ENCODE measurements around the gene ZC3H7A.

ZC3H7A gene

GRCh38 chr16:11779074-11779473 lies 18.0 kb downstream of the ZC3H7A start:
- peaks cover 34% of the 10 kb centered on the region for H3K4me1 Mint-ChIP-seq (ENCODE audit: low read depth)
- H3K4me3 Mint-ChIP-seq, result no peak overlapping the region
- no peak overlapping the region for H3K27ac Mint-ChIP-seq

DNA sequence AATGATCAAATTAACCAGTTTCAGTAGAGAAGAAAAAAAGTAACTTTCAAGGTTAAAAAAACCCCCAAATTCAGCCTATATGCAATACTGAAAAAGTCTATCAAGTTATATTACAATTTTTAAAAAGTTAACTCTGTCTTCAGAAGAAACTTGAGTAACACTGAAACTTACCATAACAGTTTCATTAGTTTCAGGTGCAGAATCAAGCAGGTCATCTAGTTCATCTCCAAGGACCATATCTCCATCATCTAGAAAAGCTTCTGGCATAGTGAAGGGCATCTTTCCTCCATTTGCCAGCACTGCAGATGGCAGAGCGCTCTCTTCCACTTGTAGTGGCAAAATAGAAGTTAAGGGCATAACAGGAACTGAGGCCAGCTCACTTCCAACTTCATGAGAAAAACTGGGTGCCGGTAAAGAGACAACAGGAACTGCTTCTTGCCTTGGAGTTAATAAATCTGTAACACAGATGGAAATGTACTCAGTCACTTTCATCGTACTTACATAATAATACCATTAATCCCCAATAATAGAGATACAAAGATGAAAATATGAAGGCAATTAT lies 22.9 kb downstream of the ZC3H7A start:
- H3K4me3 Mint-ChIP-seq, result no peak overlapping the region
- peaks cover 14% of the 10 kb centered on the region for H3K4me1 Mint-ChIP-seq (ENCODE audit: low read depth)
- no peak for DNase-seq (ENCODE audit: low spot score)
- peaks cover 49% of the 10 kb centered on the region for H3K36me3 Mint-ChIP-seq (ENCODE audit: low read depth)
- H3K27ac Mint-ChIP-seq, result no peak overlapping the region
- no peaks in the 10 kb centered on the region for H3K27me3 Mint-ChIP-seq (ENCODE audit: low read depth)
- no peaks in the 10 kb centered on the region for H3K9me3 Mint-ChIP-seq

More at GRCh38 chr16:11779074-11779473, 18.0 kb downstream of the ZC3H7A start:
- no peaks in the 10 kb centered on the region for H3K9me3 Mint-ChIP-seq
- H3K27me3 Mint-ChIP-seq (ENCODE audit: low read depth), result no peaks in the 10 kb centered on the region
- DNase-seq (ENCODE audit: low spot score), result no peak
- peaks cover 44% of the 10 kb centered on the region for H3K36me3 Mint-ChIP-seq (ENCODE audit: low read depth)

DNA sequence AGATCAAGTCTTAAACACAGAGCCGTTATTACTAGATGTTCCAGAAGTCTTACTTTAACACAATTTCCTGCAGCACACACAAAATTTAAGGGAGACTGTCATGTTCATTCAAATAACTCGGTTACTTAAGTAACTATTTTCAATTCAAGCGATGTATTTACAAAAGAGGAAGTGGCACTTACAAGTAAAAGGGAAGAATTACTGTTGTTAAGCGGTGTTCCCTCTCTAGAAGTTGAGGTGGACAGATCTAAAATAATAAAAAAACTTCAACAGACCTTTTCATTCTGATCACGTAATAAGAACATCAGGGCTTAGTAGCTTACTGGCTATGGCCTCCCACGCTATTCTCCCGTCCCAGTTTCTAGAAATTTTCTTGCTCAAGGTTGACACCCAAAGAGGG lies 28.2 kb downstream of the ZC3H7A start:
- H3K4me1 Mint-ChIP-seq (ENCODE audit: low read depth), result peaks cover 14% of the 10 kb centered on the region
- peak overlapping the region; percentile 51 for H3K27ac Mint-ChIP-seq

GRCh38 chr16:11762431-11762830 lies 34.6 kb downstream of the ZC3H7A start:
- Mint-ChIP-seq H3K4me1 (ENCODE audit: low read depth) (peaks cover 1% of the 10 kb centered on the region), H3K36me3 (ENCODE audit: low read depth) (peaks cover 63% of the 10 kb centered on the region), H3K27ac (no peak overlapping the region), H3K9me3 (no peaks in the 10 kb centered on the region), H3K27me3 (ENCODE audit: low read depth) (no peaks in the 10 kb centered on the region), H3K4me3 (no peak overlapping the region)
- DNase-seq (ENCODE audit: low spot score), result no peak

More for the DNA sequence above, 28.2 kb downstream of the ZC3H7A start:
- Mint-ChIP-seq H3K27me3 (ENCODE audit: low read depth) (no peaks in the 10 kb centered on the region), H3K9me3 (no peaks in the 10 kb centered on the region), H3K4me3 (no peak overlapping the region), H3K36me3 (ENCODE audit: low read depth) (peaks cover 57% of the 10 kb centered on the region)
- no peak for DNase-seq (ENCODE audit: low spot score)

DNA sequence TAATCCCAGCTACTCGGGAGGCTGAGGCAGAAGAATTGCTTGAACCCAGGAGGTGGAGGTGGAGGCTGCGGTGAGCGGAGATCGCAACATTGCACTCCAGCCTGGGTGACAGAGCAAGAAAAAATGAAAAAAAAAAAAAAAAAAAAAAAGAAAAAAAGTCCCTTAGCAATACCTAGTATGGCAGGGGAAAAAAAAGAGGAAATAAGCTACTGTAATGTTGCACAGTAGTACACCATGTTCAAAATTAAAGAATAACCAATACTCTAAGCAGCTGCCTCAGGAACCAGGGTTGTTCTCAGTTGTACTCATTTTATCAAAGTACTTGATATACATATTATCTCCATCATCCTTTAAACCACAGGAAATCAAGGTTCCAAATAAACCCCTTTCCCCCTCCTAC lies 37.1 kb downstream of the ZC3H7A start:
- no peak overlapping the region for H3K4me3 Mint-ChIP-seq
- no peak overlapping the region for H3K27ac Mint-ChIP-seq
- no peaks in the 10 kb centered on the region for H3K9me3 Mint-ChIP-seq
- DNase-seq (ENCODE audit: low spot score), result no peak
- H3K27me3 Mint-ChIP-seq (ENCODE audit: low read depth), result no peaks in the 10 kb centered on the region
- H3K36me3 Mint-ChIP-seq (ENCODE audit: low read depth), result peaks cover 66% of the 10 kb centered on the region
- H3K4me1 Mint-ChIP-seq (ENCODE audit: low read depth), result peaks cover 2% of the 10 kb centered on the region

DNA sequence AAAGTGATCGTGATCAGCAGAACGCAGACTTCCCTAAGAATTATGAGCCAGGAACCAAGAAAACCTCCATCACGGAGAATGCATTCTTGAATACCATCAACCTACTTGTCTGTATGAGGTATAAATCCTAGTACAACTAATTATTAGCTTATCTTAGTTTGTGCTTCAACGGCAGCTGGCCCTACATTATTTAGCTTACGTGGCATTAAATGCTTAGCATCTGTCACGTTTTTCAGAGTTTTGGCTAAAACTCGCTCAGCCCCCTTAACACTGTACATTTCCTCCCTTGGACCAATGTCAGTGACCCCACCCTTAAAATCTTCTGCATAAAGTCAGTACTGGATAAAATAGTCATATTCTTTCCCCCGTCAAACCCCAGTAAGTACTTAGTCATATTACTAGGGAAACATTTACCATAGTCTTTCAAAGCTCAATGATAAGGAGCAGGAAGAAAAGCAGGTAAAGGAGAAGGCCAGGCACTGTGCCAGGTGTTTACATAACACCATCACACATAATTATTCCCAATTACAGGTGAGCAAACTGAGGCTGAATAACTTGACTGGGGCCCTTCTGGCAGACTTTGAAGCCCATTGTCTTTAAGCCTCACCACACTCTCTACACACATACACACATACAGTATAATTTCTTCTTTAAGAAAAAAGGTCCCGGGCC lies 37.8 kb downstream of the ZC3H7A start:
- H3K27me3 Mint-ChIP-seq (ENCODE audit: low read depth), result no peaks in the 10 kb centered on the region
- no peak overlapping the region for H3K4me3 Mint-ChIP-seq
- H3K4me1 Mint-ChIP-seq (ENCODE audit: low read depth), result peaks cover 2% of the 10 kb centered on the region
- H3K27ac Mint-ChIP-seq, result no peak overlapping the region
- H3K9me3 Mint-ChIP-seq, result no peaks in the 10 kb centered on the region
- no peak for DNase-seq (ENCODE audit: low spot score)
- H3K36me3 Mint-ChIP-seq (ENCODE audit: low read depth), result peaks cover 64% of the 10 kb centered on the region

GRCh38 chr16:11757671-11758545 lies 39.1 kb downstream of the ZC3H7A start:
- no peak for DNase-seq (ENCODE audit: low spot score)
- H3K9me3 Mint-ChIP-seq, result no peaks in the 10 kb centered on the region
- H3K27me3 Mint-ChIP-seq (ENCODE audit: low read depth), result no peaks in the 10 kb centered on the region
- no peak overlapping the region for H3K27ac Mint-ChIP-seq
- H3K4me1 Mint-ChIP-seq (ENCODE audit: low read depth), result peaks cover 2% of the 10 kb centered on the region
- H3K4me3 Mint-ChIP-seq, result no peak overlapping the region
- H3K36me3 Mint-ChIP-seq (ENCODE audit: low read depth), result peaks cover 65% of the 10 kb centered on the region

DNA sequence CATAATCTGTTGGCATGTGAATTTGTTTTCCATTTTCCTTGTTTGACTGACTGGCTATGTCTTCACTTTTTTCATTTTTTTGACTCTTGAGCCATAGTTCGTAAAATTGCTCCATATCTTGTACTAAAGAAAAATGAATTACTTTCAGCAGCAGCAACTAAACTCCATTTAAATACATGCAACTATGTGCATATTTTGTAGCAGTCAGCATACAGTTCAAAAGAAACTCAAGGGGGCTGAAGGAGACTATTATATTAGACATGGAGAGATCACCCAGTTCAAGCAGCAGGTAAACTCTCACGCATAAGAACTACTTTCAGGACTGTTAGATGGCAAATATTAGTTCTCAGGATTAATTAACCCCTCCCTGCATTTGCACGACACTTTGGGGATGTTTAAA lies 40.8 kb downstream of the ZC3H7A start:
- DNase-seq (ENCODE audit: low spot score), result no peak
- Mint-ChIP-seq H3K4me3 (no peak overlapping the region), H3K4me1 (ENCODE audit: low read depth) (peaks cover 2% of the 10 kb centered on the region), H3K27ac (no peak overlapping the region), H3K36me3 (ENCODE audit: low read depth) (peaks cover 60% of the 10 kb centered on the region), H3K9me3 (no peaks in the 10 kb centered on the region), H3K27me3 (ENCODE audit: low read depth) (no peaks in the 10 kb centered on the region)

DNA sequence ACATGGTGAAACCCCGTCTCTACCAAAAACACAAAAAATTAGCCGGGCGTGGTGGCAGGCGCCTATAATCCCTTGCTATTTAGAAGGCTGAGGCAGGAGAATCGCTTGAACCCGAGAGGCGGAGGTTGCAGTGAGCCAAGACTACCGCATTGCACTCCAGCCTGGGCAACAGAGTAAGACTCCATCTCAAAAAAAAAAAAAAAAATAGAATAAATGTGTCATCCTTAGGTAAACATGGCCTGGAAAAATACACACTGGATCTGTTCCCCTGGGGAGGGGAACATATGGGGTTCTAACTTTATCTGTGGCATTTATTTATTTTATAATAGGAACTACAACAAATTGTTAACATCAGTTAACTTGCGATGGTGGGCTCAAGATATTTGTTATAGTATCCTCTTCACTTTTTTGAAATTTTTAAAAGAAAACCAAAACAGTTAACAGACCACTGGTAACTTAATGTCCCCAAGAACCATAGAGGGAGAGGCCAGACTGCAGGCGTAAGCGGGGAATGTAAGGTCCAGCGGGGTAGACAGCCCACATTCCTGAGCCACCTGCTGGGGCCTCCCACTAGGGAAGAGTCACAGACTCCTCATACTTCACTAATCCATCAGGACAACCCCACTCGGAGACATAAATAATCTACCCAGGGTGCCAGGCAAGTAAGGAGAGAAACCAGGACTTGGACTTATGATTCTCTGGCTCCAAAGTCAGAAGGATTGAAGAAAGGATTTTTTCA lies 41.9 kb downstream of the ZC3H7A start:
- H3K4me3 Mint-ChIP-seq, result no peak overlapping the region
- H3K27ac Mint-ChIP-seq, result peak overlapping the region; percentile 26
- peaks cover 55% of the 10 kb centered on the region for H3K36me3 Mint-ChIP-seq (ENCODE audit: low read depth)
- no peaks in the 10 kb centered on the region for H3K9me3 Mint-ChIP-seq
- H3K27me3 Mint-ChIP-seq (ENCODE audit: low read depth), result no peaks in the 10 kb centered on the region
- DNase-seq (ENCODE audit: low spot score), result no peak
- H3K4me1 Mint-ChIP-seq (ENCODE audit: low read depth), result peaks cover 2% of the 10 kb centered on the region

DNA sequence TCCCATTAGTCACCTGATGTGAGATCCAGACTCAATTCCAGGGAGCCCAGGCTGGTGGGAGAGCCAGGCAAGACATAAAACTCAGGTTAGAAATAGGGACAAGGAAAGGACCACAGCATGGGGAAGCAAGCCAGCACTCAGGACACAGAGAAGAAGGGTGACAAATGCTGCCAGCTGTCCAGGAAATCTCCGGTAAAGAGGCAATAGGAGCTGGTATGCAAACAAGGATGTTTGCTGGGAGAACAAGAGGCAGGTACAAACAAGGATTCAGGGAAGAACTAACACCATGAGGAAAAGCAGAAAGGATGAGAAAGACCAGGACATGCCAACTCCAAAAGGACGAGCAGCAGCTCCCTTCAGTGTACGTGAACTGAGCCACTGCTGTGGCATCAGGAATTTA lies 44.2 kb downstream of the ZC3H7A start:
- H3K4me1 Mint-ChIP-seq (ENCODE audit: low read depth), result peaks cover 5% of the 10 kb centered on the region
- no peak for DNase-seq (ENCODE audit: low spot score)
- H3K4me3 Mint-ChIP-seq, result no peak overlapping the region
- H3K36me3 Mint-ChIP-seq (ENCODE audit: low read depth), result peaks cover 56% of the 10 kb centered on the region
- H3K9me3 Mint-ChIP-seq, result no peaks in the 10 kb centered on the region
- H3K27ac Mint-ChIP-seq, result no peak overlapping the region
- no peaks in the 10 kb centered on the region for H3K27me3 Mint-ChIP-seq (ENCODE audit: low read depth)

GRCh38 chr16:11750056-11750455 lies 47.0 kb downstream of the ZC3H7A start:
- Mint-ChIP-seq H3K27me3 (ENCODE audit: low read depth) (no peaks in the 10 kb centered on the region), H3K27ac (no peak overlapping the region), H3K4me1 (ENCODE audit: low read depth) (peaks cover 5% of the 10 kb centered on the region), H3K36me3 (ENCODE audit: low read depth) (peaks cover 38% of the 10 kb centered on the region), H3K4me3 (no peak overlapping the region), H3K9me3 (no peaks in the 10 kb centered on the region)
- DNase-seq (ENCODE audit: low spot score), result no peak

- Mint-ChIP-seq H3K36me3 (ENCODE audit: low read depth) (peaks cover 35% of the 10 kb centered on the region), H3K4me1 (ENCODE audit: low read depth) (peaks cover 11% of the 10 kb centered on the region), H3K9me3 (no peaks in the 10 kb centered on the region), H3K27ac (no peak overlapping the region), H3K4me3 (no peak overlapping the region), H3K27me3 (ENCODE audit: low read depth) (no peaks in the 10 kb centered on the region)
- DNase-seq (ENCODE audit: low spot score), result no peak
Observed at GRCh38 chr16:11748404-11749254, 48.4 kb downstream of the ZC3H7A start.

- no peak overlapping the region for H3K27ac Mint-ChIP-seq
- no peaks in the 10 kb centered on the region for H3K27me3 Mint-ChIP-seq (ENCODE audit: low read depth)
- no peak overlapping the region for H3K4me3 Mint-ChIP-seq
- DNase-seq (ENCODE audit: low spot score), result no peak
- H3K36me3 Mint-ChIP-seq (ENCODE audit: low read depth), result peaks cover 30% of the 10 kb centered on the region
- H3K9me3 Mint-ChIP-seq, result no peaks in the 10 kb centered on the region
- peaks cover 14% of the 10 kb centered on the region for H3K4me1 Mint-ChIP-seq (ENCODE audit: low read depth)
Observed at GRCh38 chr16:11747949-11748403, 49.1 kb downstream of the ZC3H7A start.
